ENCODE measurements around the gene RBM20.
"Not testable (repeated sequence)": the region's sequence is repeated elsewhere in the genome, so short reads cannot be mapped to it uniquely, and the experiment has no call there.

RBM20 gene

GRCh38 chr10:110649347-110650264 is 5.5 kb downstream of the RBM20 start:
- no peak for DNase-seq

GRCh38 chr10:110650265-110650668 is 6.1 kb downstream of the RBM20 start:
- DNase-seq = no peak

GRCh38 chr10:110651044-110651958 is 7.2 kb downstream of the RBM20 start:
- DNase-seq = no peak

- DNase-seq = no peak
Observed at GRCh38 chr10:110652475-110653118, 8.5 kb downstream of the RBM20 start.

GRCh38 chr10:110655320-110655719 is 11.2 kb downstream of the RBM20 start:
- no peak for DNase-seq

GRCh38 chr10:110656612-110657011 is 12.5 kb downstream of the RBM20 start:
- DNase-seq = no peak

GRCh38 chr10:110657973-110658691 is 14.0 kb downstream of the RBM20 start:
- DNase-seq = no peak

- no peak for DNase-seq
Observed at GRCh38 chr10:110659558-110659957, 15.4 kb downstream of the RBM20 start.

GRCh38 chr10:110660289-110660688 is 16.2 kb downstream of the RBM20 start:
- not testable (repeated sequence) for DNase-seq

- no peak for DNase-seq
Observed at GRCh38 chr10:110661292-110661691, 17.2 kb downstream of the RBM20 start.

GRCh38 chr10:110664483-110665420 is 20.6 kb downstream of the RBM20 start:
- DNase-seq = no peak

GRCh38 chr10:110666259-110666658 is 22.1 kb downstream of the RBM20 start:
- DNase-seq = not testable (repeated sequence)

GRCh38 chr10:110666673-110667072 is 22.5 kb downstream of the RBM20 start:
- no peak for DNase-seq

- no peak for DNase-seq
Observed at GRCh38 chr10:110667620-110668343, 23.6 kb downstream of the RBM20 start.

GRCh38 chr10:110668443-110668842 is 24.3 kb downstream of the RBM20 start:
- DNase-seq = no peak

- DNase-seq = no peak
Observed at GRCh38 chr10:110670335-110670734, 26.2 kb downstream of the RBM20 start.

GRCh38 chr10:110671788-110672579 is 27.8 kb downstream of the RBM20 start:
- DNase-seq = no peak

- no peak for DNase-seq
Observed at GRCh38 chr10:110672580-110672919, 28.4 kb downstream of the RBM20 start.

- DNase-seq = no peak
Observed at GRCh38 chr10:110676016-110676415, 31.9 kb downstream of the RBM20 start.

All from NCI-H1048 (cell line).